Tibial artery (tissue), 4 donors: ENCODE results near the gene WDR48.

Source experiments
- DNase-seq, 2 donors: peaks; one replicate each; pipeline ENCODE4 v3.0.0-alpha.2; 2019
- H3K27ac ChIP-seq, 2 donors: fragments of 200-600 bp; sonication (generic) in 1 of 2; 1 replicate in 1 of 2; 2 replicates in 1 of 2; pipeline ENCODE4 v1.5.1; 2018 to 2019; ENCODE audit warnings: mild to moderate bottlenecking in 1 of 2
- H3K27me3 ChIP-seq, 2 donors: fragments of 200-600 bp; sonication (generic) in 1 of 2; one replicate each; pipeline versions ENCODE4 v1.5.1 to v1.6.0; 2016 to 2019
- H3K36me3 ChIP-seq, 3 donors: fragments of 200-600 bp; sonication (generic) in 2 of 3; one replicate each; pipeline ENCODE4 v1.5.1; 2016 to 2019; ENCODE audit warnings: mild to moderate bottlenecking in 2 of 3
- H3K4me1 ChIP-seq, 4 donors: fragments of 200-600 bp; sonication (generic) in 2 of 4; 1 replicate in 3 of 4; 2 replicates in 1 of 4; pipeline ENCODE4 v1.5.1; 2016 to 2019
- H3K4me3 ChIP-seq, 2 donors: fragments of 200-600 bp; sonication (generic) in 1 of 2; 1 replicate in 1 of 2; 2 replicates in 1 of 2; pipeline ENCODE4 v1.5.1; 2018 to 2019; ENCODE audit warnings: mild to moderate bottlenecking in 2 of 2
- H3K9me3 ChIP-seq, 3 donors: fragments of 200-600 bp; sonication (generic) in 1 of 3; one replicate each; pipeline ENCODE4 v1.5.1; 2016 to 2019
- intact Hi-C: fragments of 100-400 bp; cut with DNase I; formaldehyde crosslinking; loops from one replicate; pipeline ENCODE4 v1.15.0; 2023; ENCODE audit warnings: low total_unique reads
- TF ChIP-seq, protein P1 (sequence below), 2 experiments: fragments of 200-600 bp in 1 of 2; fragments of 450-650 bp in 1 of 2; IDR thresholded peaks; one replicate each; pipeline ENCODE4 v1.5.1; 2017 to 2019; ENCODE audit warnings: antibody characterized with exemption in 2 of 2, mild to moderate bottlenecking in 1 of 2, moderate library complexity in 1 of 2

WDR48 gene

GRCh38 chr3:39124876-39125840 lies 73.3 kb downstream of the WDR48 start:
- peak in 1 of 2 donors; percentile 66 for DNase-seq
- Histone ChIP-seq H3K36me3 (peaks cover 0 to 16% (median 5%) of the 10 kb centered on the region in 3 donors), H3K4me1 (peaks cover 0 to 17% (median 13%) of the 10 kb centered on the region in 4 donors), H3K9me3 (no peaks in the 10 kb centered on the region), H3K27ac (peak overlapping the region in 1 of 2 donors; percentile 52), H3K27me3 (no peaks in the 10 kb centered on the region), H3K4me3 (no peak overlapping the region)
- TF ChIP-seq, protein P1, sequence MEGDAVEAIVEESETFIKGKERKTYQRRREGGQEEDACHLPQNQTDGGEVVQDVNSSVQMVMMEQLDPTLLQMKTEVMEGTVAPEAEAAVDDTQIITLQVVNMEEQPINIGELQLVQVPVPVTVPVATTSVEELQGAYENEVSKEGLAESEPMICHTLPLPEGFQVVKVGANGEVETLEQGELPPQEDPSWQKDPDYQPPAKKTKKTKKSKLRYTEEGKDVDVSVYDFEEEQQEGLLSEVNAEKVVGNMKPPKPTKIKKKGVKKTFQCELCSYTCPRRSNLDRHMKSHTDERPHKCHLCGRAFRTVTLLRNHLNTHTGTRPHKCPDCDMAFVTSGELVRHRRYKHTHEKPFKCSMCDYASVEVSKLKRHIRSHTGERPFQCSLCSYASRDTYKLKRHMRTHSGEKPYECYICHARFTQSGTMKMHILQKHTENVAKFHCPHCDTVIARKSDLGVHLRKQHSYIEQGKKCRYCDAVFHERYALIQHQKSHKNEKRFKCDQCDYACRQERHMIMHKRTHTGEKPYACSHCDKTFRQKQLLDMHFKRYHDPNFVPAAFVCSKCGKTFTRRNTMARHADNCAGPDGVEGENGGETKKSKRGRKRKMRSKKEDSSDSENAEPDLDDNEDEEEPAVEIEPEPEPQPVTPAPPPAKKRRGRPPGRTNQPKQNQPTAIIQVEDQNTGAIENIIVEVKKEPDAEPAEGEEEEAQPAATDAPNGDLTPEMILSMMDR (IDR thresholded peaks at IDR 0.05) = peak; percentile 46 to 54
- intact Hi-C loops = loop anchor here (2.0 to 5.0 kb wide), 2 partner anchors 67 to 168 kb away; partner anchors contain the start of gene XIRP1

- H3K4me3 ChIP-seq = no peak overlapping the region
- intact Hi-C loops = loop anchor here (2.0 to 5.0 kb wide), 2 partner anchors 66 to 167 kb away; partner anchors contain the start of gene XIRP1
- H3K27me3 ChIP-seq = no peaks in the 10 kb centered on the region
- no peaks in the 10 kb centered on the region for H3K9me3 ChIP-seq
- TF ChIP-seq, protein P1 (IDR thresholded peaks at IDR 0.05) = no peak
- peaks cover 0 to 12% (median 0%) of the 10 kb centered on the region in 3 donors for H3K36me3 ChIP-seq
- no peak for DNase-seq
- H3K4me1 ChIP-seq = peaks cover 0 to 17% (median 13%) of the 10 kb centered on the region in 4 donors
- peak overlapping the region in 1 of 2 donors; percentile 52 for H3K27ac ChIP-seq
Measured at GRCh38 chr3:39125841-39126500, 74.2 kb downstream of the WDR48 start.

DNA sequence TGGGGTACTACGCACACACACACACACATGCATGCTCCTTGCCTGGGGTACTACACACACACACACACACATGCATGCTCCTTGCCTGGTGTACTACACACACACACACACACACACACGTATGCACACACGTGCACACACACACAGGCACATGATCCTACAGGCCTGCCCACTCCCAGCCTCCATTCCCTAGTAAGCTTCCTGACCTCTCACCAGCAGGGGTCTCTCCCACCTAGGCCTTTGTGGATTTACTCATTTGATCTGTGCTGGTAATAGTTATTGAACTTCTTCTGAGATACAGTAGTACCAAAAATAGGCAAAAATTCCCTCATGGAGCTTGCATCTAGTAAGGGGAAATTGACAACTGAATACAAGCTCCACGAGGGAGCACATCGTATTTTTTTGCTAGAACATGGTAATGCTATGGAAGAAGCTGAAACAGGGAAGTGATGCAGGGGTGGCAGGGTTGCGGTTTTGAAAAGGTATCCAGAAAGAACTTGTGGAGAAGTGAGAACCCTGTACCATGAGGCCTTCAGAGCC lies 74.8 kb downstream of the WDR48 start:
- Histone ChIP-seq H3K27ac (no peak overlapping the region), H3K9me3 (no peaks in the 10 kb centered on the region), H3K4me3 (no peak overlapping the region), H3K27me3 (no peaks in the 10 kb centered on the region), H3K36me3 (peaks cover 0 to 6% (median 0%) of the 10 kb centered on the region in 3 donors), H3K4me1 (peaks cover 0 to 17% (median 13%) of the 10 kb centered on the region in 4 donors)
- no peak for DNase-seq
- intact Hi-C loops = loop anchor here (5.0 kb wide), 1 partner anchor 66 kb away; the partner anchor contains the start of gene XIRP1
- TF ChIP-seq, protein P1 (IDR thresholded peaks at IDR 0.05) = peak; percentile 59 to 72

DNA sequence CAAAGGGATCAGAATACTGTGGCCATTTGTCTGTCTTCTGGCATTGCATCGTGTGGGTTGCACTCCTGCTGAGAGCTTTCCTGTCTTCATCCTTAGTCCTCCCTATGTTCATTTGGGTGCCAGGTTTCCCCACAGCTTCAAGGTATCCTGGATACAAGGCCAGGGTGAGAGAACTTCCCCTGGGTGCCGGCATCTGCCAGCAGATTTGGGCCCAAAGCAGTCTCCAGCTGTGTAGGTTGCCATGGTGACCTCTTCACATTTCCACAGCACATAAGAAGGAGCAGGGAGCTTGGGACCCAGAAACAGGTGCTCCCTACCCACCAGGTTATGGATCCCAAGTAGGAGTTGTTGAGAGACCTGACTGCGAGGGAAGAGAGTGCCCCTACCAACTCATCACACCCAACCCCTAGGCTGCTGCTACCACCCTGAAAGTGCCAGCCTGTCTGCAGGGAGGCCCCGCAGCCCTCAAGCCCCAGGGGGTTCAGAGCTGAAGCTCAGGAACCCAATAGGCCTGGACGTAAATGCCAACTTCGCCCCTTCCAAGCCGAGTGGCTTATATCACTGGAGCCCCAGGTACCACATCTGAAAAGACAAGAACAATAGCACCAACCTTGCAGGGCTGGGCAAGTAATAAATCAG lies 75.6 kb downstream of the WDR48 start:
- peaks cover 0 to 17% (median 13%) of the 10 kb centered on the region in 4 donors for H3K4me1 ChIP-seq
- intact Hi-C loops = loop anchor here (5.0 kb wide), 1 partner anchor 65 kb away; the partner anchor contains the start of gene XIRP1
- peaks cover 0 to 6% (median 0%) of the 10 kb centered on the region in 3 donors for H3K36me3 ChIP-seq
- H3K9me3 ChIP-seq = no peaks in the 10 kb centered on the region
- H3K4me3 ChIP-seq = no peak overlapping the region
- H3K27me3 ChIP-seq = no peaks in the 10 kb centered on the region
- no peak for DNase-seq
- TF ChIP-seq, protein P1 (IDR thresholded peaks at IDR 0.05) = no peak
- no peak overlapping the region for H3K27ac ChIP-seq

DNA sequence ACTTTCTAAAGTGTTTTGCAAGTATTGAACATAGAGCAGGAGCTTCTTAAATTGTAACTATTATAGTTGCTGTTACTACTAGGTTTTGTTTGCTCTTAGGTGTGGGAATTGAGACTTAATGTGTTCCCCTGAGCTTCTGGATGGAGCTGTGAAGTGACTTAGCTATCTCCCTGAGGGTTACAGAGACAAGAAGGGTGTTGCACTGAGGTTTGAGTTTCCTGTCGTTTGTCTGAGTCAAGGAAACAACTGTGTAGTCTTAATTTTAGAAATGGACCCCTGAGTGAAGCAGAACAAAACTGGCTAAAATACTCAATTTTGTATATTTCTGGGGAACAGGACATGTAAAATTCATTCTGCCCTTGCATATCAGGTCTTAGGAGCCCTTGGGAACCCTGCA lies 76.1 kb downstream of the WDR48 start:
- peaks cover 0 to 8% (median 0%) of the 10 kb centered on the region in 3 donors for H3K36me3 ChIP-seq
- no peaks in the 10 kb centered on the region for H3K9me3 ChIP-seq
- intact Hi-C loops = loop anchor here (5.0 kb wide), 1 partner anchor 64 kb away; the partner anchor contains the start of gene XIRP1
- no peak overlapping the region for H3K4me3 ChIP-seq
- H3K27ac ChIP-seq = no peak overlapping the region
- no peaks in the 10 kb centered on the region for H3K27me3 ChIP-seq
- TF ChIP-seq, protein P1 (IDR thresholded peaks at IDR 0.05) = no peak
- DNase-seq = no peak
- peaks cover 0 to 17% (median 13%) of the 10 kb centered on the region in 4 donors for H3K4me1 ChIP-seq
